Ovary (tissue), 9 donors: ENCODE results near the gene FLRT2. TPM values are rescaled to one million over a fixed set of nuclear protein-coding genes. Genes with fewer than 3 reads are reported as not detected.

Experiments
- DNase-seq, 5 donors: peaks; one replicate each; pipeline ENCODE4 v3.0.0-alpha.2; 2019 to 2020
- H3K27ac ChIP-seq, 2 donors: fragments of 200-600 bp; one replicate each; pipeline versions ENCODE4 v1.5.1 to v1.8.0; 2019 to 2022
- H3K27me3 ChIP-seq: fragments of 200-600 bp; one replicate; pipeline ENCODE4 v1.8.0; 2022
- H3K36me3 ChIP-seq: fragments of 200-600 bp; sonication (generic); one replicate; pipeline ENCODE4 v1.5.1; 2019
- H3K4me1 ChIP-seq: one replicate; pipeline ENCODE4 v1.8.1; 2013; ENCODE audit warnings: mild to moderate bottlenecking, moderate library complexity; ENCODE audit not compliant: insufficient read depth
- H3K4me3 ChIP-seq: fragments of 200-600 bp; sonication (generic); one replicate; pipeline ENCODE4 v1.5.1; 2017
- H3K9me3 ChIP-seq, 2 donors: fragments of 200-600 bp in 1 of 2; sonication (generic) in 1 of 2; one replicate each; pipeline versions ENCODE4 v1.5.1 to v1.8.1; 2013 to 2019; ENCODE audit warnings: mild to moderate bottlenecking in 1 of 2, moderate library complexity in 1 of 2
- CTCF ChIP-seq, 3 donors: fragments of 450-650 bp in 2 of 3; fragments of 200-600 bp in 1 of 3; IDR thresholded peaks; one replicate each; pipeline versions ENCODE4 v1.5.1 to v1.8.0; 2016 to 2022; ENCODE audit warnings: antibody characterized with exemption in 3 of 3, mild to moderate bottlenecking in 1 of 3
- EP300 ChIP-seq: sonication (generic); formaldehyde crosslinking; IDR thresholded peaks from one replicate; pipeline ENCODE4 v1.6.1; 2017; ENCODE audit warnings: antibody characterized with exemption
- POLR2A ChIP-seq: fragments of 450-650 bp; IDR thresholded peaks from one replicate; pipeline ENCODE4 v1.6.1; 2017; ENCODE audit warnings: antibody characterized with exemption, mild to moderate bottlenecking, moderate library complexity
- WGBS, 3 donors: extraction: QIAGEN DNeasy Blood & Tissue Kit in 1 of 3; methylation state at CpG; one replicate each; pipeline versions ENCODE4 v1.1.5 to v1.1.7; 2013 to 2017; 5-methylcytosine and 5-hydroxymethylcytosine counted together
- intact Hi-C, 4 donors: fragments of 100-400 bp; cut with DNase I; formaldehyde crosslinking; loops; one replicate each; pipeline versions ENCODE4 v1.11.0 to v1.15.1; 2022 to 2023
- polyA plus RNA-seq, 2 donors: library from polyadenylated mRNA; stranded (reverse); fragments of 200-250 nt in 1 of 2; fragments of 350-450 nt in 1 of 2; fragmentation: Illumina TruSeq in 1 of 2; extraction: RNeasy Lipid Tissue Mini Kit (QIAGEN cat#74804) in 1 of 2; gene quantifications; one replicate each; pipeline ENCODE4 v1.2.3, GENCODE V29; 2013 to 2014
- total RNA-seq, 7 donors: library from RNA; depleted of rRNA in 2 of 7; stranded (reverse); fragments of >200 nt in 2 of 7; fragmentation: NEBNext Ultra II Directional in 3 of 7; extraction: Animal tissue kit (Norgen Biotek cat#: 25700) in 3 of 7; gene quantifications; one replicate each; pipeline versions ENCODE4 v1.1.0 to v1.2.4, GENCODE V29; 2016 to 2023
- donor health status: DM: no; HTN: no; CAD: no; lungs with moderate emphysema.
- donor health status: DM: no; HTN: no; CAD: no.
- donor health status: Bipolar disorder and iron deficiency.
- donor health status: DM: yes; HTN: yes; CAD: no.
- donor health status: DM: no; HTN: no; CAD: no.
- donor health status: DM: yes; HTN: yes; CAD: no.

FLRT2 gene
- total and polyA plus RNA-seq, 9 donors: 27.0 to 166 (median 55.5) TPM

- Histone ChIP-seq H3K27me3 (no peaks in the 10 kb centered on the region), H3K36me3 (no peaks in the 10 kb centered on the region), H3K4me3 (peak overlapping the region; percentile 70), H3K4me1 (no peaks in the 10 kb centered on the region), H3K27ac (peak overlapping the region; percentile 70 to 90), H3K9me3 (no peaks in the 10 kb centered on the region)
- TF ChIP-seq CTCF (IDR thresholded peaks at IDR 0.05) (no peak), POLR2A (peak; percentile 4)
- WGBS, 3 donors: 1 to 2% (median 1%) methylated on average over 61 of the region's 61 CpGs
- intact Hi-C loops: no loop called here
- DNase-seq: peak; percentile 78 to 86 (median 82)
Measured at GRCh38 chr14:85531587-85532373, 1.8 kb downstream of the FLRT2 start.

- DNase-seq: no peak
- H3K4me1 ChIP-seq: no peaks in the 10 kb centered on the region
- H3K27me3 ChIP-seq: no peaks in the 10 kb centered on the region
- TF ChIP-seq CTCF (IDR thresholded peaks at IDR 0.05) (no peak), POLR2A (no peak), EP300 (no peak)
- H3K36me3 ChIP-seq: no peaks in the 10 kb centered on the region
- peak overlapping the region; percentile 70 for H3K4me3 ChIP-seq
- peak overlapping the region in 1 of 2 donors; percentile 90 for H3K27ac ChIP-seq
- intact Hi-C loops: no loop called here
- no peaks in the 10 kb centered on the region for H3K9me3 ChIP-seq
- 0 to 1% (median 1%) methylated on average over 12 of the region's 12 CpGs for WGBS, 3 donors
Measured at GRCh38 chr14:85532374-85533022, 2.6 kb downstream of the FLRT2 start.

- H3K4me3 ChIP-seq: peak overlapping the region; percentile 70
- 0 to 1% (median 1%) methylated on average over 77 to 90 of the region's 90 CpGs for WGBS, 3 donors
- no peaks in the 10 kb centered on the region for H3K9me3 ChIP-seq
- intact Hi-C loops: no loop called here
- peak; percentile 72 to 84 (median 79) for DNase-seq
- TF ChIP-seq EP300 (no peak), POLR2A (peak; percentile 29)
- no peaks in the 10 kb centered on the region for H3K36me3 ChIP-seq
- peak overlapping the region; percentile 61 to 90 for H3K27ac ChIP-seq
- H3K4me1 ChIP-seq: no peaks in the 10 kb centered on the region
- H3K27me3 ChIP-seq: no peaks in the 10 kb centered on the region
Measured at GRCh38 chr14:85533023-85533860, 3.3 kb downstream of the FLRT2 start.

- peak overlapping the region; percentile 61 to 90 for H3K27ac ChIP-seq
- no peaks in the 10 kb centered on the region for H3K27me3 ChIP-seq
- H3K36me3 ChIP-seq: no peaks in the 10 kb centered on the region
- TF ChIP-seq CTCF (IDR thresholded peaks at IDR 0.05): no peak
- no peak for TF ChIP-seq POLR2A
- TF ChIP-seq EP300: no peak
- no peaks in the 10 kb centered on the region for H3K4me1 ChIP-seq
- 0 to 1% (median 1%) methylated on average over 28 of the region's 28 CpGs for WGBS, 3 donors
- H3K4me3 ChIP-seq: peak overlapping the region; percentile 70
- intact Hi-C loops: no loop called here
- H3K9me3 ChIP-seq: no peaks in the 10 kb centered on the region
- peak; percentile 29 to 62 (median 53) for DNase-seq
Measured at GRCh38 chr14:85533861-85534291, 3.9 kb downstream of the FLRT2 start.
